GM21619 (cell line): ENCODE results near the gene CPO.

ENCODE experiments used
- ATAC-seq: cut with Tn5 transposase; IDR thresholded peaks from one replicate; pipeline ENCODE4 v1.9.1; 2021; ENCODE audit not compliant: unreplicated experiment

Gene CPO

DNA sequence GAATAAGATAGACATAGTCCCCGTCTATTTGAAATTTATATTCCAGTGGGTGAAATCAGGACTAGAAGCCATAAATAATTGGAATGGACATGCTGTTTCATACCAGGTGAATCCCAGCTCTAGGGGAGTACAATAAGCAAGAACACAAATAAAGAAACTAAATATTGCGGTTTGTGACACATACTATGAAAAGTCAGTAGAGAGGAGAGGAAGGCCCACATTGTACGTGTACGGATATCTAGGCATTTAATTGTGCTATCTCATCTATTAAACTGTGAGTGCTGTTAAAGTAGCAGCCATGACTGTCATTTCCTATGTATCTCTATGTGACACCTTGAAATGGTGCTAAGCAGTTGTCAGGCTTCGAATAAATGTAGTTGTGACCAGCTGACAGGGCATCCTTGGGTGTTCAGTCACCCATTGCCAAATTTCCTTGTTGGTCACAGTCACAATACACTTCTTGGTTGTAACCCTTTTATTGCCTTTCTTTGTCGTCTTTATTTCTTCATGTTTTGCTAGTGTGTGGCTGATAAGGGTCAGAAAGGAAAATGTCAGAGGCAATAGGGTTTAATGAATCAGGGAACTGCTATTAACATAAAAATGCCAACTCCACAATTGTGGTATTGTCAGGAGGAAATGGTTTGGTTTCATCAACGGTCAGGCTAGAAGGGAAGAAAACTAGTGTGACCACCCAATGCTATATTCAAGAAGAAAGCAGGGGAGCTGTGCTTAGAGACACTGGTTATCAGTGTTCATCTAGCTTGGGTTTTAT, 31.5 kb downstream of the CPO start:
- no peak for ATAC-seq

DNA sequence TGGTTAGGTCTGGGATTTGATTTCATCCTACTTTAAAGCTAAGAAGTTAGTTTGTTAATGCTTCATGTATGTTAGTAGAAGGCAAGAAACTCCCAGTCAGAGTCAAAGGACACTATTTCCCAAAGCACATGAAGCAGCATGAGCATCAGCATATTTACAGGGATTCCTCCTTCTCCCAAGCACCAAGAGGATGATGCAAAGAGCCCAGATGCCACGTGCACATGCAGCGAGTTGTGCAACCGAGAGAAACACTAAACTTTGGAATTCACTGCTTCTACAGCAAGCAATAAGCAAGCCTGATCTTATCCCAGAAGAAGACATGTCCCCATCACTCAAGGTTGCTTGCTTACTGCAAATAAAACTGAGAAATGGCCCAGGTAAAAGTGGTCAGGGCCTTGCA, 32.5 kb downstream of the CPO start:
- no peak for ATAC-seq

DNA sequence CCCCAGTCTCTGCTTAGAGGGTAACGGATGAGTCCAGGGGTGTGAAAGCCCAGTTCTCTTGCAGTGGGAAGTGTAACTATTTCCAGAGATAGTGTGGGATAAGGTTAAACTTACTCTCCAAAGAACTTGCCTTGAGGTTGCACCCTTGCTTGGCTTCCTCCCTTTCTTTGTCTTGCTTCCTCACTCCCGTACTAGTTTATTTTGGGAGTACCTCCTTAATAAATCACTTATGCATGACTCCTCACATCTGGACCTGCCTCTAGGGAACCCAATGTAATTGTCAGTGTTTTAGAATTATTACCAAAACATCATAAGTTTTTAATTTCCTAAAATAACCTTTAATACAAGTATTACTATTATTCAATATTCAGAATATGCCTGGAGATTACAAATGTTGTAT, 35.2 kb downstream of the CPO start:
- ATAC-seq, result no peak

DNA sequence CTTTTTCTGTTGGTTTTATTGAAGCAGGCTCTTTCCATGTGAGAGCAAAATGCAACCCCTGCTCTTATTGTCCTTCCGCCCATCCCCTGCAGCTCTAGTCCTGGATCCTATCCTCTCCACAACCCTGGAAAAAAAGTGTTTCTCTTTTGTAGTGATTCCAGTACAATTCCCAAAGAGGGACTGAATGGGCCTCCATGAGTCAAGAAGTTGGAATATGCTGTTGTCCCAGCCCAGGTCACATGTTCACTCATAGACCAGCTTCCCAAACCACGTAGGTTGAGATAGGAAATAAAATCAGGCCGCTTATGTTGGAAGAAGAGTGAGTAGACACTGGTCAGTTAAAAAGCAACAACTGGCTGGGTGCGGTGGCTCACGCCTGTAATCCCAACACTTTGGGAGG, 39.4 kb downstream of the CPO start:
- ATAC-seq, result no peak

DNA sequence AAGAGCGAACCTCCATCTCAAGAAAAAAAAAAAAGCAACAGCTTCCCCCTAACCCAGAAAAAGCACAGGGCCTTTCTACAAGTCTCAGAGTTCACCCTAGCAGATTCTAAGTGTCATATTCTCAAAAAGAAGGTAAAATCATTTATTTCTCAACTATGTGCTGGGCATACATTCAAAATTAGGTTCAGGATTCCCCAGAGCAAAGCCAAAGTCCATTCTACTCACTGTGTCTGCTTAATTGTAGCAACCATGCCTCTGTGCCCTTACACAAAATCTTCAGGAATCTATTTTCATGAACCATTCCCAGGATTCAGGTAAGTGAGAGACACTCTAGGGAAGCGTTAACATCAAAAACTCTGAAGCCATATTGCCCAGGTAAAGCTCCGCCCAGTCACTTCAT, 40.0 kb downstream of the CPO start:
- no peak for ATAC-seq

DNA sequence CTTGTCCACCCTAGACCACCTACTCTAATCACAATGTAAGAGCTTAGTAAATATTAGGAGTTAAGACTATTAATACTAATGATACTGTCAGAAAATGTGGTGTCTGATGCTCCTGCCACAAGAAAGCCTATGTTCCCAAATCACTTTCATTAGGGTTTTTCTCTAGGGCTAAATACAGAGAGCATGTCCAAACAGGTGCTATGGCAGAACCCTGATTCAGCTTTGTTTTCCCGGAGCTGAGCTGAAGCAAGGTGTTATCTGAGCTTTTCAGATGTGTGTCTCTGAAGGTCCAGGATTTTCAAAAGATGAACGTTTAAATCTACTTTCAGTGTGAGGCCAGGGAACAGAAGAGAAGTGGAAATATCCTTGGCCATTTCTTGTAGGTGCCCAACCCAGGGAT, 40.6 kb downstream of the CPO start:
- no peak for ATAC-seq

DNA sequence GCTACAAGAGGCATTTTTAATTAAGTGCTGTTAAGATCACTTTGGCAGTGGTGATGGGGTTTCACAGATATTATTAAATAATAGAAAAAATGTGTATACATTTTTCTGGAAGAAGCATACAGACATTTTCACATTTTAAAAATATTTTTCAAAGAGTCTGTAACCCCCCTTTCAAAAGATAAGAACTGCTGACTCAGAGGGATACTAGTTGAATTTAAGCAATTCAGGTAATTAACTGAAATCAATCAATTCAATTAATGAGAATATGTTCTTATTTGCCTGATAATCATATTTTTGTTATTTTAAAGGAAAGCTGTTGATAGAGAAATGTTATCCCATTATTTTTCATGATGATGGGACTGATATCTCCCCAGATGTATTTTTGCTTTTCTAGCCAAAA, 41.1 kb downstream of the CPO start:
- no peak for ATAC-seq

DNA sequence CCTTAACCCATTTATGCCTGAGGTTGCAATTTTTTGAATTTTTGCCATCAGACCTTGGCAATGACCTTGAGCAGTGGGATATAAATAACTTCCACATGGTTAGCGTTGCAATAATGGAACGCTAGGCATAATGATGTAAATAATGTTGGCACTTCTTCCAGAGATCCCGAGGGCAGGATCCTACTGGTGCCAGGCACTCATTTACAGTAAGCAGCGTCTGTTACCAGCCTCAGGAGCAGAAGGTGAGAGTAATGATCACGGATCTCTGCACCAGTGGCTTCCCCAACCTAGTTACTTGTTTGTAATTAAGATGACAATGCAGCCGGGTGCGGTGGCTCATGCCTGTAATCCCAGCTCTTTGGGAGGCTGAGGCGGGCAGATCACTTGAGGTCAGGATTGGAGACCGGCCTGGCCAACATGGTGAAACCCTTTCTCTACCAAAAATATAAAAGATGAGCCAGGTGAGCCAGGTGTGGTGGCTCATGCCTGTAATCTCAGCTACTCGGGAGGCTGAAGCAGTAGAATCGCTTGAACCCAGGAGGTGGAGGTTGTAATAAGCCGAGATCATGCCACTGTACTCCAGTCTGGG, 41.9 kb downstream of the CPO start:
- ATAC-seq, result no peak

DNA sequence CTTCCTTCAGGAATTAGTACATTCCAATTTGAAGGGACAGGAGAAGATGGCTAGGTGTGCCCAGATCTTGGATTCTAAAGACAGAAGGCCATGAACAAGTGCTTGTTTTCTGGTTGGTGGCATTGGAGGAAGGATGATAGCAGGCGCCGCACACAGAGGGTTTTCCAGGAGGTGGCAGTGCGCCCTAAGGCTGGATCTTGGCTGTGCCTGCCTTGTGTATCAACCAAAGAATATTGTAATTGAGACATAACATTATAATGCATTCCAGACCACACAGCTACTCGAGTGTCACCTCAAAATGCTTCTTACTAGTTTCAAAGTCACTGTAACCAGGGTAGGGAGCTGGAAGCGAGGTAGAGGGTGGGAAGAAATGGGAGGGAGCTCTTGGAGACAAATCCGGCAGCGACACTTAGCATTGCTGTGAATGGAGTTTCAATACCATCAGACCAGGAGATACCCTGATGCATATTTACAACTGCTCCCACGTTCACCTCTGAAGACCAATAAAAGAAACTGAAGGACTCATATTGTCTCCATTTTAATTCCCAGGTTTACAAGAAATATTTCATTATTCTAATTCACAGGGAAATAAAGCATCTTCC, 42.5 kb downstream of the CPO start:
- ATAC-seq, result no peak

DNA sequence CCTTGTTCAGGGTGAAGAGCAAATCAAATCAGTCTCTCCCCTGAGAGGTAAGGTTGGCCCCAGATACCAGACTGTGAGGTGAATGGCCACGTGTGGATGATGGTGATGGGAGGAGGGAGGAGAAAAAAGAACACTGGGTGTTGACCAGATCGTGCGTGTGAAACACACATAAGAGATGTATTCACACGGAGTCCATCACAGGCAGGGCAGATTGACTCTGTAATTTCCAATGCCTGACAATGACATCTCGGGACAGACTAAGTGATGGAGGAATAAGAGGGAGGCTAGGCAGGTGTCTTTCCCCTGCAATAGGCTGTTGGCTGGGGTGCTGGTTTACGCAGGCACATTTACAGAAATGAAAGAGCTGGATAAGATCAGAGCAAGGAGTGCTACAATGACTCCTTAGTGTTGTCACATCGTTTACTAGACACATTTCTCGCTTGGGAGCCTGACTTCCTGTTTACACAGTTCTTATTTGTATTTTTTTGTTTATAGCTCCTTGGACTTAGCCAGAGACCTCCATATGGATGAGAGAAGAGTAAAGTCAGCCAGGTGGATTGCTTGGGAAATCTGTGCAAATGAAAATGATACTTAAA, 43.1 kb downstream of the CPO start:
- no peak for ATAC-seq

DNA sequence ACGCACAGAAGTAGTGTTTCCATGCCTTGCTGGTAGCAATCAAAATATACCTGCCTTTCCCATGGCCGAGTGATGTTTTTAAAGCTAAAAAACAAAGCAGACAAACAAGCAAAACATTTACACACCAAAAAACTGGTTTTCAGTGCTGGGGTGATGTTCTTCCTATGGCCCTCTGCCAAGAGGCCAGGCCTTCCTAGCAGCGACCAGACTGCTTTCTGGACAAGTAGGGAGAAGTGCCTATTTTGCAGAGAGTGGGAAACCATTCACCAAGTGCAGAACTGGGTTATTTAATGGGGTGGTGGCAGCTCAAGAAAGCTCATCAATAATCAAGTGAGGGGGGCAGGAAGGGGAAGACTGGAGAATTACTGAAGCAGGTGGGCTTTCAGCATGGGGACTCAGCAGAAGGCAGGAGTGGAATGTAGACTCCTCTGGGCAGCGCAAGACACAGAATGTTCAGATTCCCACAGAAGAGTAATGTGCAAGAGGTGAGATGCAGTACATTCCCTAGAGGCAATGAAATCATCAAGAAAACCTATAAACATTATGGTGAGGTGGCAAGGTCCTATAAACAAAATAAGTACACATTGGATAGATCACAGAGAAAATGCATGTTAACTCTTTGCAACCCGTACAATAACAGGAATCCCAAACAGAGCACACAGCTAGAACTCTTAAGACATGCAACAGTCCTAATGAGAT, 44.0 kb downstream of the CPO start:
- no peak for ATAC-seq

DNA sequence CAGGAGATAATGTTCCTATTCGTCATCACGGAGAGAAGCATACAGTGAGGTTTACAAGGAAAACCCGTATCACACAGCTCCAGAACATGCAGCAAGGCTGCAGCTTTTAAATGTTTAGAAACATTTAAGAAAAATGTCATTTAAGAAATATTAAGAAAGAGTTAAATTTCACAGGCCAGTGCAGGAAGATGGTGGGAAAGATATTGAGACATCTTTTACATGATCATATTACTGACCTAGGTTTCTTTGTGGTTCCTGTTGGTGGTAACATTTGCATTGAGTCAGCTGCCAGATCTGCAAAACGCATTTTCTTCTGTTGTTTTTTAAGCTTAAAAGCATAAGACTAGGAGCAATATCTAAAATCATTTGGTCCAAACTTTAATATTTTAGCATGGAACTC, 44.9 kb downstream of the CPO start:
- ATAC-seq, result no peak

DNA sequence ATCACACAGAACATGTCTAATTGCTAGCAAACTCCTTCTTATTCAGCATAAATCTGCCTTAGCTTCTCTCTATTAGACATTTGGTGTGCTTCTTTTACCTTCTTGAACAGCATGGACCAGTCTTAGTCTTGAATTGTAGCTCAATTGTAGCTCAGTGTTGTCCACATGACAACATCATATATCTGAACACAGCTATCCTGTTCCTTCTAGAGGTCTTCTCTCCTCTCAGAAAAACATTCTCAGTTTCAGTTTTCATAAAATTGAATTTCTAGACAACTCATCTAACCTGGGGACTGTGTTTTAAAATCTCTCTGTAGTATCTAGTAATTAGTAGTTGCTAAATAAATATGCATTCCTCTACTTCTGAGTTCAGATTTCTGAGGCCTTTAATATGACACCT, 47.6 kb downstream of the CPO start:
- ATAC-seq, result no peak

DNA sequence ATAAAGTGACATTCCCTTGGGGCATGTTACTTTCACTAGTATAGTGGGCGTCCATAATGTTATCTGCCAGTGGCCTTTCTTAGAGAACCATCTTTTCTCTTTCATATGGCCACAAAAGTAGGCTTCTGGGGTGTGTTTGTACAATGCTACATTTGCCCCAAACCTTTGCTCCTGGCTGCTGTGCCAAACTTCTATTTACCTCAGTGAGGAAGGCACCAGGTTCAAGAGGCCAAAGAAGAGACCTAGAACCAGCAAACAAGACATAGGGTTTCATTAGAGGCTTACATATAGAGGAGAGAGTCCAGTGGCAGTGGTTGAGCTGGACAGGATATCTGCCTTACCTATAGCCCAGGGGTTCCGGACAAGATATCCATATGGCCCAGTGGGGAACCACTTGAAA, 48.5 kb downstream of the CPO start:
- ATAC-seq, result no peak

DNA sequence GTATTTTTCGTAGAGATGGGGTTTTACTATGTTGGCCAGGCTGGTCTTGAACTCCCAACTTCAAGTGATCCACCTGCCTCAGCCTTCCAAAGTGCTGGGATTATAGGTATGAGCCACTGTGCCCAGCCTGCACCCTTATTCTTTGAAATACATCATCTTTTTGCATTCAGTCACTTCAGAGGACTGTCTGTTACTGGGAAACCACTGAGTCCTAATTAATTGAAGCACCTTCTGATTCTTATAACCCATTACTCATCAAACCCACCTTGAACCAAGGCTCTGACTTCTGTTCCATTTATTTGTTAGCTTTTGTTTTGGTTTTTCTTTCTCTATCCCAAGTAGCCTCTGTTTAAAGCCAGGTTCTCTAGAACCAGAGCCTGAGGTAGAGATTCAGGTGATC, 49.6 kb downstream of the CPO start:
- no peak for ATAC-seq

DNA sequence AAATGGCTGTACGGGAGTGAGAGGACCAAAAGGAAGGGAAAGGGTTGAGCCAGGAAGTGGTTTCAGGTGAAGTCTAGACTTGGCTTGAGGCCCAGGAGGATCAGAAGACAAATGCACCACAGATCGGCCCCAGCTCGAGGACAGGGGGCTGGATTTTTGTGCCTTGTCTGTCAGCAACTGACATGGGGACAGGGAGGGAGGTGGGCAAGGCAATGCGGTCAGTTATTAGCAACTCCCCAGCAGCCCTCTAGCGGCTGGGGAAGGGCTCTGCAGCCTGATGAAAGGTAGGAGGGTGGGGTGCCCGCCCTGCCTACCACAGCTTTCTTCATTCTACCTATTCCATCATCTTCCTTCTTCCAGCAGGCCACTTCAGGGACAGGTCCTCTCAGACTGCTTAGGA, 50.0 kb downstream of the CPO start:
- ATAC-seq, result peak; percentile 75

DNA sequence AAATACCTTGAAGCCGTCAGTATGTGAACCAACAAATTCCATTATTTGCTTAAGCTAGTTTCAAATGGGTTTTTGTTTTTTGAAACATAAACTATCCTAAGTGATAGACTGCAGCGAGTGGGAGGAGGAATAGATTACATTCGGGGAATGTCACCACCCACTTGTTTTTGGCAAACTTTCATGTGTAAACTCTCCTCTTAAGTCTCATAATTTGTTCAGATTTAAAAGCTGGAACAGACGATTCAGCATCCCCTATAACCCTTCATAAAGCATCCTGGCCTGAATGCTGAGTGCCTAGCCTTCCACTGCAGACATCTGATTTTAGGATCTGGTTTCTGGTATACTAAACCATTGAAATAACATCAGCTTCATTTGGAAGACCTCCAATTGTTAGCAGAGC, 51.0 kb downstream of the CPO start:
- ATAC-seq, result no peak

DNA sequence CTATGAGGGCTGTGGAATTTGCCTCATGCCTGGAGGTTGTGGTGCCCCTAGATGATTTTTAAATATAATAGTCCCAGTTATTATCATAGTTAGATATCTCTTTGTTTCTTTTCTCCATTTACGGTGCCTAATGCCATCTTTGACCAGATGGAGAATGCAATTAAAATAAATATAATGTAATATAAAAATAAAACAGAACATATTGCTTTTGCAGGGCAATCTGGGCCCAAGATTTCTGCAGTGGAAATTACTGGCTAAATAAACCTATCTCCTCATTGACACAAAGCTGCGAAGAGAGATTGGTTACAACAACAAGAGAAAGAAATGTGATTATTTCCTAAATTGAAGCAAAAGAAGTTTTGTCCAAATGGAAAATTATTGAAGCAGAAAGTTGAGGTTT, 51.8 kb downstream of the CPO start:
- no peak for ATAC-seq

DNA sequence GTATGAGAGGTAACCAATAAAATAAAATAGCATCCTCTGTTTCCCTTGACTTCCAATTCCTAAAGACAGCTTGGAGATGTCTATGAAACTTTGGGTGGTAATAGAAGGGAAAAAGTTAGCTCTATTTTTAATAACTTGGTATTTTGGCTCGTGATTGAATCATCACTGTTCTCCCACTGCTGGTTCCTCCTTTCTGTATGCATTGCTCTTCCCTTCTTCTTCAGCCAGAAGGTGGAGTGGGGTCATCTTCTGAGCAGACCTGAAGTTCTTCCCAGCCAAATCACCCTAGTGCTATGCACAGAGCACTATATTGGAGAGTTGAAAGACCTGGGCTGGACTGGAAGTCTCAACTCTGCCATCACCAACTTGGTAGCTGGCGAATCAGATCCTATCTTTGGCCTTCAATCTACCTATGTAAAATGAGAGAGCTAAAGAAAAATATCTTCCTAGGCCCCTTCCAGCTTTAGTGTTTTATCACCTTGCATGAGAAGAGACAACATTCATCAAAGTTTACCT, 54.1 kb downstream of the CPO start:
- ATAC-seq, result no peak

DNA sequence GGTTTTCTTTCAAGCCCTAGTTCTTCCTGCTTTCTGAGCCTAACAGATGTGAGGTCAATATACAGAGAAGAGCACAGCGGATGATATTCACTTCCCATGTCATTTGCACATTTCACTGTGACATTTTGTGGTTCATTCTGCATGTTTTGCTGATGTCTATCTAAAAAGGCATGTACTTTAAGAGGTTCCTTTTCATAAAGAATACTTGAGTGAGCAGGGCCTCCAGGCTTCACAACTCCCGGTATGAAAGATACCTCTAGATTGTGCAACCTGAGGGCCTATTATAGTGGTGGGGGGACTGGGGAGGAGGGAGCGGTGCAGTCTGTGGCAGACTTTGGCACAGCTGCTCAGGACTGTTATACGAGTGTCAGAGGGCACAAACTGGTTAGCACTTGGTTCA, 54.6 kb downstream of the CPO start:
- ATAC-seq, result no peak

DNA sequence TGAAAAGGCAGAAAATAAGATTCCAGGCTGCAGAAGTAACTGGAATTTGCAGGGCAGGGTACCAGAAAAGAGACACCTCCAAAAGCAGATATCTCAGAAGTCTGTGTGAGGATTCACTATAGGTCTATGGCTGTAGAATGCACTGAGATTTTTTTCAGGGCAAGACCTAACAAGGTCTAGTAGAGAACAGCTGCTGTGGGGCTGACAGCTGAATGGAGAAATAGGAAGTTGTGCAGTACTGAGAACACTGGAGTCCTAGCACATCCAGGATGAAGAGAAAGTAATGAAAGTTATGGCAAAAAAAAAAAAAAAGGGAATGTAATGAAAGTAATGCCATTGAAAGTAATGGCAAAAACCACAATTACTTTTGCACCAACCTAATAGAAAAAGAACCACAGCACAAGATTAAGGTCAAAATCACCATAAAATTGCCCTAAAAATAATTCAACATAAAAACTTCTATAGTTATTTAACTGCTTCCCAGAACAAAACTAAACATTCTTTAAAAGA, 57.3 kb downstream of the CPO start:
- ATAC-seq, result no peak
